HG02884 (cell line): ENCODE results near the gene AGPAT1.
"Not testable (repeated sequence)": the region's sequence is repeated elsewhere in the genome, so short reads cannot be mapped to it uniquely, and the experiment has no call there.

ENCODE experiments used
- ATAC-seq: cut with Tn5 transposase; IDR thresholded peaks from one replicate; pipeline ENCODE4 v1.9.1; 2021; ENCODE audit warnings: mild to moderate bottlenecking, moderate library complexity; ENCODE audit not compliant: unreplicated experiment

AGPAT1 gene

GRCh38 chr6:32151181-32151862 is 24.6 kb downstream of the AGPAT1 start:
- ATAC-seq = no peak

GRCh38 chr6:32149932-32150870 is 25.7 kb downstream of the AGPAT1 start:
- ATAC-seq = no peak

DNA sequence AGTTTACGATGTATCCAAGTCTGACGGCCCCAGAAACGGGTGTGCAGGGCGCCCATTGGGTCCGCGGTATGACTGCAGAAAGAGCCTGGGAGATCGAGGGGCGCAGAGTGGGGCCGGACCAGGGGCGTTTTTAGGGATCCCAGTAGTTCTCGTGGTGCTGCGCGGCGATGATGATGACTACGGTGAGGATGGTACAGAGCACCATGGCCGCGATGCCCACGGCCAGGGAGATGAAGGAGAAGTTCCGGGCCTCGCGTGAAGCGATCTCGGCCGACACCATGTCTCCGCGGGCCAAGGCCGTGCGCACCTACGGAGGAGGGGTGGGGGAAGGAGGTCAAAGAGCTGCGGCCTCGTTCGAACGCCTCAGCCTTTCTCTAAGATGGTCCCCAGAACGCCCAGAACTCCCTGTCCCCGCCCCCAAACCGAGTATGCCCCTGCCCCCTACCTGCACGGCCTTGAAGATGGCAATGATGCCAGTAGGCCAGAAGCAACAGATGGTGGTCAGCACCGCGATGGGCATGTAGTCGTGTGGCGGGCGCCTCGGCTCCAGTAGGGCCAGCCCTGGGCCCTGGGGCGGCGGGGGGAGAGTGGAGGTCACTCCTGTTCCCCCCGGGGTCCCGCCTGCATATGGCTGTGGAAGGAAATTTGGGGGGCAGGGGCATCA is 26.7 kb downstream of the AGPAT1 start:
- no peak for ATAC-seq

- no peak for ATAC-seq
These were observed 27.4 kb downstream of the AGPAT1 start for GRCh38 chr6:32148289-32149091.

GRCh38 chr6:32147401-32148132 is 28.3 kb downstream of the AGPAT1 start:
- no peak for ATAC-seq

DNA sequence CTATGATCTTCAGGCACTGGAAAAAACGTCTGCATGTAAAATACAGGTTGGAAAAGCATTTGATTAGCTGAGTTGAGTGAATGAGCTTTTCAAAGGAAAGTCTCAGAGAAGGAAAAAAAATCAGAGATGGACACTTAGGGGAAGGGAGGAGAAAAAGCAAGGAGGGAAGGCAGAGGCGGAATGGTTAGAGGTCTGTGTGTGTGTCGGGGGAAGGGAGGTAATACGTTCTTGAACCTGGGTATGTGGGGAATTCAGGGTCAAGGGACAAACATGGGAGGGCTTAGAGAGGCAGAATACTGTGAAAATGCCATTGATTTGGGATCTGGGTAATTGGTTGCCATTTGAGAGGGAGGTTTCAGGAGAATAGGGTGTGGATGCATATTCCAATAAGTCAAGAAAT is 29.2 kb downstream of the AGPAT1 start:
- no peak for ATAC-seq

GRCh38 chr6:32146287-32146686 is 29.6 kb downstream of the AGPAT1 start:
- ATAC-seq = no peak

- ATAC-seq = not testable (repeated sequence)
These were observed 31.6 kb downstream of the AGPAT1 start for GRCh38 chr6:32144238-32144637.

- no peak for ATAC-seq
These were observed 35.4 kb downstream of the AGPAT1 start for GRCh38 chr6:32140420-32141046.

GRCh38 chr6:32139590-32139989 is 36.3 kb downstream of the AGPAT1 start:
- ATAC-seq = no peak

- ATAC-seq = no peak
These were observed 38.4 kb downstream of the AGPAT1 start for GRCh38 chr6:32137454-32137853.

DNA sequence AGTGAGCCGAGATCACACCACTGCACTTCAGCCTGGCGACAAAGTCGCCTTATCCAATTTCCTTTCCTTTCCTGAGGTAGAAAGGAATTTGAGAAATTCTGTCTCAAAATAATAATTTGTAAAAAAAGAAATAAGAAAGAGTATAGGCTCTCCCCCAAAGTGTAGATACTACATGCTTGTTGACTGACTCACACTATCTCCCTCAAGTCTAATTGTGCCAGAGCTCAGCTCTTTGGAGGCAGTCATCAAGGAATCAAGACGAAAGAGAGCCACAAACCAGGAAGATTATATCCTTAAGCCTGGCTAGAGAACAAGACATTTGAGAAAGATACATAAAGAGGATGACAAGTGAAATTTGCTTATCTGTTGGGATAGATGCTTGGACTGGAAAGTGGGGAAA is 42.1 kb downstream of the AGPAT1 start:
- no peak for ATAC-seq

DNA sequence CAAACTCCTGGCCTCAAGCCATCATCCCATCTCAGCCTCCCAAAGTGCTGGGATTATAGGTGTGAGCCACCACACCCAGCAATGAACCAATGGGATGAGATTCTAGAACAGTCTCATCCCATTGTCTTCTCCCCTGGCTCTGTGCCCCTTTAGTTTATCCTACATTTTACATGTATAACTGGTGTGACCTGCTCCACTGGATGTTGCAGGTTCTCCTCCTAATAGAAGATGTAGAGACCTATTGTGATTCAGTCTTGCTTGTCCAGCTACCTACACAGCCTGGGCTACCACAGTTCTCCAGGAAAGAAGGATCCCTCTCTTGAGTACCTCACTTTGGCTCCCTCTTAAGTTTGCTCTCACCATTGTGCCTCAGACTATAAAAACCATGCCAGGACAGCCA is 43.8 kb downstream of the AGPAT1 start:
- no peak for ATAC-seq

- no peak for ATAC-seq
These were observed 44.4 kb downstream of the AGPAT1 start for GRCh38 chr6:32131439-32131948.

DNA sequence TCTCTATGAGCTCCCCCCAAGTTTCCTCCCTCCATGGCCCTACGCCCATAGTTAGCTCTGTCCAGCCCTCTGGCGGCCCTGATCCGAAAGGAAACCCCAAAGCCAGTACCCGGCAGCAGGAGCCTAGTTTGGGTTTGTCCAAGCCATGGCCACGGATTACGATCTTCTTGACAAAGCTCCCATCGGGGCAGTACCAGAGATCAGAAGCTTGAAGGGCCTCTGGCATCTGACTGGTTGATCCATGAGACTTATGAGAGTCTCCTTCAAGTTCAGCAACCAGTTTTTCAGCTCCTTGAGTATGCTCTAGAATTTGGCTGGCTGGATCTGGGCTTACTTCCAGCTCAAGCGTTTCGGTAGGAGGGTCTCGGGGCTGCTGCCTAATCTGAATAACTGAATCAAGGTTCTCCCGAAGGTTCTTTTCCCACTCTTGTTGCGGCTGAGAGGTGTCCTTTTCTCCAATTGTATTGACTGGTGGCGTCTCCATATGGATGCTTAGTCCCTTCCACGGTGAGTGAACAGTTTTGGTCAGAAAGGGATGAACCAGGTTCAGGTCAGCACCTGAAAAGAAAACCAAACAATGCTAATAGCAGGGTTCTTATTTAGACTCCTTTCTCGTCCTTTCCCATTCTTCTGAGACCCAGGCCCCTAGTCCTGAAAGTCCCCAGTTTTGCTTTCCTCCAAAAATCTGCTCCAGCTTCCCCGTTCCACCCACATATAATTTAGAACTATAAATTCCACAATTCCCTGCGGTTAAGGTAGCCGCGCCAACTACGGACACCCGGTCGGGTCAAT is 46.4 kb downstream of the AGPAT1 start:
- ATAC-seq = no peak

DNA sequence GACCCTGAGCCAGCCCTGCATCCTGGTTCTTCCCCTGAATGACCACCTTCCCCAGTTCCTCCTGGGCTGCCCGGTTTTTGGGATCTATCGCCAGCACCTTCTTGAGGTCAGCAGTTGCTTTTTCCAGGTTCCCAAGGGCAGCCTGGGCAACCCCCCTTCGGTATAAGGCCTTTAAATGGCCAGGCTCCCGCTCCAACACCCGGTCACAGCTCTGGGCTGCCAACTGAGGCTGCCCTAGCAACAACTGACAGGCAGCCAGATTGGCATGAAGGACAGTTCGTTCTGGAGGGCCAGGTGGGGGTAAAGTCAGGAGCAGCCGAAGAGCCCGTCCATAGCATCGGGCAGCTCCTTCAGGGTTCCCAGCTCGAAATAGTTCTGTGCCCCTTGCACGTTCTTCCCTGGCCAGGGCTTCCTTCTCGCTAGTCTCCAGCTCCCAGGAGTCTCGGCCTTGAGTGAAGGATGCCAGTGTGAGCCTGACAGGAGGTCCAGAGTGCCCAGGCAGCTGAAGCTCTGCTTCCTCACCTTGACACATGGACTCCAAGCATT is 47.1 kb downstream of the AGPAT1 start:
- ATAC-seq = no peak

DNA sequence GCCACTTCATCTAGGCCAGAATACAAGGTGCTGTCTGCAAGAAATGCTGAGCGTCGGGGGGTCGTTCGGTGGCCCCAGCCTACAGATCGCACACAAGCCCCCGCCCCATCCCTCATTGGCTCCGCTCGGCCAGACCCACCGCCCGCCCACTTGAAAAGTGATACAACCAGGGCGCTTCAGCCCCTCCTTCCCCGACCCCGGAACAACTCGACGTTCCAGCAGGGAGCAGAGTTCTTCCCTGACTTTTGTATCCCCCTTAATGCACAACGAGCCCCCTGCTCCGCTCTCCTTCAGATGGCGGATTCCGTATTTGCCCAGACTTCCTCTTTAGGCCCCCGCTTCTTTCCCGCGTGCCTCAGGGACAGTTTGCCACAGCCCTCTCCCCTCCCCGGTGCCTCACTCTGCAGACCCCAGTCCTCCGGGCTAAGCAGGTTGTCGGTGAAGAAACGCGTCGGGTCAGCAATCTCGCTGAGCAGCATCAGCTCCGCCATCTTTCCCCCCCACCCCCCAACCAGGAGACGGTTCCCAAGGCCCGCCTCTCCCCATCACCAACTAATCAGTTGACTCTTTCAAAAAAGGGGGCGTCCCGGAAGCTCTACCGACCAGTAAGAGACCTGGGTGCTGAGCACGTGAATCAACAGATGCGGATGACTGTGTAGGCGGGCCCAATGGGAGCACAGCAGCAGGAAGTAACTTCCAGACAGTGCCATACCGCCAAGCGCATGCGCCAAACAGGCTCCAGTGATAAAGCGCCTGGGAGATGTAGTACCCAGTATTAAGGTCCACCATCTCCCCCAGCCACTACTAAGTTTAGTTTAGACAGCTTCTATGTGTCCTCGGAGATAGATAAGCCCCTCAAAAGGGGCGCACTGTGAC is 47.9 kb downstream of the AGPAT1 start, which contains the start of gene ATF6B:
Gene ATF6B, minus strand, starts transcription at position 530 of the 876 bp plus-strand sequence. Its CDS starts 39 bp downstream, at position 491.
- ATAC-seq = peak; percentile 78
